Fibroblast of lung (primary cell): ENCODE measurements around the gene TMEM178B.

Experiments used
- EZH2 ChIP-seq: IDR thresholded peaks from 2 replicates; pipeline ENCODE4 v1.5.1; 2012; ENCODE audit warnings: low read length, control low read depth, mild to moderate bottlenecking; ENCODE audit errors: missing control alignments
- TF ChIP-seq, protein P1 (sequence below), 2 donors: IDR thresholded peaks in 1 of 2; conservative IDR thresholded peaks in 1 of 2; 1 replicate in 1 of 2; 2 replicates in 1 of 2; pipeline ENCODE4 v1.5.1; 2011 to 2012; ENCODE audit warnings: low read length in 2 of 2, control low read depth in 1 of 2, inconsistent platforms in 1 of 2, low read depth in 1 of 2, mild to moderate bottlenecking in 1 of 2

DNA sequence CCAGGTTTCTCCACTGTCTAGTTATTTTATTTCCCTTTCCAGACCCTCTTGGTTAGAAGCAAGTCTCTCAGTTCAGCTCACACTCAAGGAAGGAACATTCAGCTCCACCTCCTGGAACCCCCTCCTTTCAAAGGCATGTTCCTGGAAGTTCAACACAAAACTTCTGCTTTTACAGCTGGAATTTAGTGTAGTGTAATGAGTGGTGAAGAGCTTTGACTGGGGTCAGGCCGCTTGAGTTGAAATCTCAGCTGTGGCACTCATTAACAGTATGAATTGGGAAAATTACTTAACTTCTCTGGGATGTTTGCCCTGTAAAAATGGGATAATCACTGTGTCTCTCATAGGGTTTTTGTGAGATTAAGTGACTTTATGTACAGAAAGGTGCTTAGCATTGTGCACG lies 91.7 kb downstream of the TMEM178B start:
- TF ChIP-seq, protein P1, sequence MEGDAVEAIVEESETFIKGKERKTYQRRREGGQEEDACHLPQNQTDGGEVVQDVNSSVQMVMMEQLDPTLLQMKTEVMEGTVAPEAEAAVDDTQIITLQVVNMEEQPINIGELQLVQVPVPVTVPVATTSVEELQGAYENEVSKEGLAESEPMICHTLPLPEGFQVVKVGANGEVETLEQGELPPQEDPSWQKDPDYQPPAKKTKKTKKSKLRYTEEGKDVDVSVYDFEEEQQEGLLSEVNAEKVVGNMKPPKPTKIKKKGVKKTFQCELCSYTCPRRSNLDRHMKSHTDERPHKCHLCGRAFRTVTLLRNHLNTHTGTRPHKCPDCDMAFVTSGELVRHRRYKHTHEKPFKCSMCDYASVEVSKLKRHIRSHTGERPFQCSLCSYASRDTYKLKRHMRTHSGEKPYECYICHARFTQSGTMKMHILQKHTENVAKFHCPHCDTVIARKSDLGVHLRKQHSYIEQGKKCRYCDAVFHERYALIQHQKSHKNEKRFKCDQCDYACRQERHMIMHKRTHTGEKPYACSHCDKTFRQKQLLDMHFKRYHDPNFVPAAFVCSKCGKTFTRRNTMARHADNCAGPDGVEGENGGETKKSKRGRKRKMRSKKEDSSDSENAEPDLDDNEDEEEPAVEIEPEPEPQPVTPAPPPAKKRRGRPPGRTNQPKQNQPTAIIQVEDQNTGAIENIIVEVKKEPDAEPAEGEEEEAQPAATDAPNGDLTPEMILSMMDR (conservative IDR thresholded peaks at IDR 0.05 in 1 of 2, IDR thresholded peaks at IDR 0.05 in 1 of 2; ENCODE audit: low read depth in 1 of 2, low read length in 2 of 2): no peak
- no peak for TF ChIP-seq EZH2
